ENCODE data around the gene PALMD.

PALMD gene

GRCh38 chr1:99635664-99636063 lies 10.2 kb upstream of the PALMD start:
- no peak for DNase-seq (ENCODE audit: low read depth)

- DNase-seq (ENCODE audit: low read depth) = no peak
Measured at GRCh38 chr1:99636647-99637175, 9.2 kb upstream of the PALMD start.

- no peak for DNase-seq (ENCODE audit: low read depth)
Measured at GRCh38 chr1:99638853-99639252, 7.1 kb upstream of the PALMD start.

DNA sequence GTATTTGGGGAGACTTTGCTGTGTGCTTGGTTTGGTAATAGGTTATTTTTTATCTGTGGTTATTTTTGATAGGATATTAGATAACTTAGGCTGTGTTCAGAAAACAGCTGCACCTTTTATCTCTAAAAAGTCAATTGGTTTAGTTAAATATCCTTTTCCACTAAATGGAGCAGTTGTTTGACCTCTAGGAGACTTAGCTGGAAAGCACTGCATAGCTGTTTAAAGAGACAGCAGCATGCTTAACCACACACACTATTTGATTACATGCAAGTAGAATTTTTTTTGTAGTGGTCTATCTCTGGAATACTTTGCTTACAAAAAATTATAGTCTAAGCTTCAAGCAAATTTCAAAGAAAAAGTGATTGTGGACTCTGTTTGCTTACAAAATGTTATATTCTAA lies 6.5 kb upstream of the PALMD start:
- DNase-seq (ENCODE audit: low read depth) = no peak

GRCh38 chr1:99639945-99640344 lies 6.0 kb upstream of the PALMD start:
- no peak for DNase-seq (ENCODE audit: low read depth)

- DNase-seq (ENCODE audit: low read depth) = no peak
Measured at GRCh38 chr1:99640672-99641071, 5.2 kb upstream of the PALMD start.

DNA sequence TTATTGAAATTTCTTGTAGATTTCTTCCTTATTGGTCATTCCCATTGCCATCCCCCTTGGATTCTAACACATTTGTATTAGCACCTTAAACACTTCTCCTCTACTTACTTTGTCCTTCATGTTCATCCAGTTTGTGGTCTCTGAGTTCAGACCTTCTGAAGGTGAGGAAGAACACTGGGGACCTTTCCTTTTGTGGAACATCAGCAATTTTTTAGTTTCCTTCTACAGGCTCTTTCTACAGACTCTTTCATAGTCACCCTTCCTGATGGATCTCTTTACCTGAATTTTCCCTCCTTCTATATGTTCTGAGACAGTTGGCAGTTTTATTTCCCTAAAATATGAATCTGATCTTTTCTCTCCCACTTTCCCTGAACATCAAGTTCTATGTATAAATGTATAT lies 4.4 kb upstream of the PALMD start:
- DNase-seq (ENCODE audit: low read depth) = no peak

DNA sequence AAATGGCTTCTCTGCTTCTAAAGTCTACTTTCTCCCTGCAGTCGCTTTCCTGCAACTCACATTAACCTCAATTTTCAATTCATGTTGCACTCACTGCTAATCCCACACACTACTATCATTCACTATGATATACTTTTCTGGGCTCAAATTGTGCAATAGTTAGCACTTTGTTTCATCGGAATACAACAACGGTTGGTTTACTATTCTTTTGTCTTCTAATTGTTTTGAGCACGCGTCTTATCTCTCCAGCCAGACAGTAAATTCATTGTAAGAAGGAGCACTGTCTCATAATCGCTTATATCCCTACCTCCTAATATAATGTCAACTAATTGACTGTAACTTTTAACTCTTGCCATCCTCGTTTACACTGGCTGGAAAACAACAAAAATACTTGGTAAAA lies 3.9 kb upstream of the PALMD start:
- DNase-seq (ENCODE audit: low read depth) = no peak

DNA sequence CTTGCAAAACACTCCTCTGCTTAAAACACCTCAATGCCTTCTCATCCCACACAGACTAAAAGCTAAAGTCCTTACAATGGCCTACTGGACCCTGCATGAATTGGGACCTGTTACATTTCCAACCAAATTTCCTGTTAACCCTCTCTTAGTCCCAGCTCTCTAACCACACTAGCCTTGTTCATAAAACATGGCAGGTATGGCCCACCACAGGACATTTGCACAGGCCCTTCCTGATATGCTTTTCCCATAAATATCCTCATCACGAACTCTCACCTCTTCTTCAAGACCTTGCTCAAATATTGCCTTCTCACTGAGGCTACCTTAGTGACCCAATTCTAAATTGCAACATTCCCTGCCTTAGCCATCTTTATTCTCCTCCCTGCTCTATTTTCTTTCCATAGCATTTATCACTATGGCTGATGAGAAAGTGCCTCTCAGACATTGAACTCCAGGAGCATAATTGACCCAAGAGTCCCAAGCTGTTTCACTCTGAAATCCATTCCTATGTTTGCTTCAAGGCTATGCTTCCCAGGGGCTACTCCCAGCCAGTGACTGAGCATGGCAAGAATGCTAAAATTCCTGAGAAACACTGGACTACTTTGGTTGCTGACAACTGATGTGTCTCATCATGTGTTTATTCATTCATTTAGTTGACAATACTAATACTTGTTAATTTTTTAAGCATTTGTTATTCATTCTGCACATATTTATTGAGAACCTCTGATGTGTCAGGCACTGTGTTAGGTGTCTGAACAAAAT lies 2.7 kb upstream of the PALMD start:
- DNase-seq (ENCODE audit: low read depth) = no peak

- DNase-seq (ENCODE audit: low read depth) = no peak
Measured at GRCh38 chr1:99644279-99645004, 1.5 kb upstream of the PALMD start.

DNA sequence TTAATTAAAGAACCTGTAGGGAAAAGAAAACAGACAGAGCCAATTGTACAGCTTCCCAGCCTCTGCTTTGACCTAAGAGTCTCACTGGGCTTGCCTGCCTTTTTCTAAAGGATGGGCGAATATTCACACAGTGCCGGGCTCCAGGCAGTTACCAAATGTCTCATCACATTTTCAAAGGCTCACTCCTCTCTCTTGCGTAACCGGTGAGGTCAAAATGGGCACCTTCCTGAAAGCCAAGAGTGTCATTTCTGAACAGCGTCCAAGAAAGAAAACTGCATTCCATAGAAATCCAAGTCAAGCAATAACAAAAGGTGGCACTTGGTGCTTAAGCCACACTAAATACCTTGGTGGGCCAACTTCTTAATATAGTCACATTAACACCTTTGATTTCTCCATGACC lies 710 bp upstream of the PALMD start:
- no peak for DNase-seq (ENCODE audit: low read depth)

- no peak for DNase-seq (ENCODE audit: low read depth)
Measured at GRCh38 chr1:99646868-99647267, 955 bp downstream of the PALMD start.

DNA sequence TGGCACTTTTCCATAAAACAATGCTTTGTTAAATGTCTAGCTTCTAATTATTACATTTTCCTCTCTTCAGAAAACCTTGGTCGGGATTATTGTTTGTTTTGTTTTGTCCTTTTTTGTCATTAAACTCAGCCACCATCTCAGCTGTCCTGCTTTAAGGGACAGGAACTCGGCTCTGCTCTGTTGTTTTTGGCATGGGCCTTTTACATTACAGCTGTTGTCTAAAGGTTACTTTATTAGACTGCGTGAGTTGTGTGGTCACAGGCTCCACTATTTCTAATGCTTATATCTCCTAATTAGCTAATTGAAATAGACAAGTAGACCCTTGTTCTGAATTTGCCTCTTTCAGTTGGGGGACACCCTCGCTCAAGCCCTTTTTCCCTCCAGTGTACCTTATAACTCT lies 1.6 kb downstream of the PALMD start:
- no peak for DNase-seq (ENCODE audit: low read depth)

DNA sequence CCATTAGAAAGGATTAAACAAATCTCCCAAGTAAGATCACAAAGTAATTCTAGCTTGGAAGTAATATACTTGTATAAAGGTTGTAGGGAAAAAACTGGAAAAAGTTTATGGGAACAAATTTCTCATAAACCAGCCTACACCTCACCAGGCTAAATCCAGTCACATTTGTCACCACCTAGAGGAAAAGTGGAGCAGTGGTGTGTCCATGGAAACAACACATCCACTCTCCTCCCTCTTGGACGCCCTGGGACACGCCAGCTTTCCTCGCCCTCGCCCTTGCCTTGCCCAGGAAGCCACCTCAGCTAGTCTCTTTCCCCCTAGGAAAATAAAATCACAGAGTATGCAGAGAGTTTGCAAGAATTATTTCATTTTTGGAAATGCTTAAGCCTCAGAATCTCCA lies 2.2 kb downstream of the PALMD start:
- no peak for DNase-seq (ENCODE audit: low read depth)

- no peak for DNase-seq (ENCODE audit: low read depth)
Measured at GRCh38 chr1:99650030-99650429, 4.1 kb downstream of the PALMD start.

- no peak for DNase-seq (ENCODE audit: low read depth)
Measured at GRCh38 chr1:99650773-99651437, 5.0 kb downstream of the PALMD start.

GRCh38 chr1:99652881-99653281 lies 7.0 kb downstream of the PALMD start:
- DNase-seq (ENCODE audit: low read depth) = no peak

GRCh38 chr1:99655376-99655775 lies 9.5 kb downstream of the PALMD start:
- DNase-seq (ENCODE audit: low read depth) = no peak

DNA sequence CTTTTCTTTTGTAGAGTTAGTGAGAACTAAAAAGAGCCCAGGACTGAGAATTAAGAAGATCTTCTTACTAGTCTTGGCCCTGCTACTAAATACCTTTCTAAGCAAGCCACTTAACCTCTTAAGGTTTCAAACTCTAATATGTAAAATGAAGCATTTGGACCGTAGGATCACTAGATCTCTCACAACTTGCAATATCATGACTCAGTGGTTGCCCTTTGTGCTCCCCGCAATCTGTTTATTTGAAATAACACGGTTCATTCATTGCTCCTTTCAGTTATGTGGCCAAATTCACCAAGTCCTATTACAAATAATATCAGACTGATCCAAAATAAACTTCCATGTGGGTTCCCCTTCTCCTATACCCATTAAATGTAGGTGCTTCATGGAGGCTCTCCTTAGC lies 10.8 kb downstream of the PALMD start:
- DNase-seq (ENCODE audit: low read depth) = no peak

GRCh38 chr1:99657213-99658030 lies 11.5 kb downstream of the PALMD start:
- DNase-seq (ENCODE audit: low read depth) = no peak

GRCh38 chr1:99658031-99658290 lies 12.0 kb downstream of the PALMD start:
- DNase-seq (ENCODE audit: low read depth) = no peak

DNA sequence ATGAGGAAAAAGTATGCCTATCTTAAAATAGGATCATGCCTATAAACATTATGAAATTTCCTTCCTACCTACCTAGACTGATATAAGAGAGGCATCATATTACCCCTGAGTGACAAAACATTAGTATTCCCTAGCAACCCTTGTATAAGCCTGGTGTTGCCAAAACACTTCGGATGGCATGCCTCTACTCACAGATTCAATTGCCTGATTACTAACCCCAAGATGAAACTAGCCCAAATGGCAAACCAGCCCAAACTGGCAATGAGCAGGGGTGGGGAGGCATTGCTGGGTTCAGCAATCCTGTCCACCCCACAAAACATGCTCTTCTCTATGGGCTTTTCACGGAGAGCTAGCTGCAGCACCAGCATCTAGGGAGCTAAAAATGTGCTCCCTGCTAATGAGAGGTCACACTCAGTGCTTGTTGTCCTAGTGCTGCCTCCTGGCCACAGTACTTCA lies 13.9 kb downstream of the PALMD start:
- DNase-seq (ENCODE audit: low read depth) = no peak
